Ishikawa (cell line): ENCODE results near the gene HMCN1.

Experiments used
- CEBPB ChIP-seq: IDR thresholded peaks from 2 replicates; pipeline ENCODE4 v1.6.1; 2012
- CREB1 ChIP-seq: IDR thresholded peaks from 2 replicates; pipeline ENCODE4 v1.6.1; 2012; ENCODE audit warnings: low read depth
- EGR1 ChIP-seq: IDR thresholded peaks from 2 replicates; pipeline ENCODE4 v1.6.1; 2012
- EP300 ChIP-seq: IDR thresholded peaks from 2 replicates; pipeline ENCODE4 v1.6.1; 2012; ENCODE audit warnings: borderline replicate concordance
- FOXM1 ChIP-seq: IDR thresholded peaks from 2 replicates; pipeline ENCODE4 v1.6.1; 2012; ENCODE audit warnings: low read depth, borderline replicate concordance
- NFIC ChIP-seq: IDR thresholded peaks from 2 replicates; pipeline ENCODE4 v1.6.1; 2012
- RAD21 ChIP-seq: IDR thresholded peaks from 2 replicates; pipeline ENCODE4 v1.6.1; 2012; ENCODE audit warnings: low read depth
- REST ChIP-seq: IDR thresholded peaks from 2 replicates; pipeline ENCODE4 v1.6.1; 2012; ENCODE audit warnings: low read depth, mild to moderate bottlenecking
- TAF1 ChIP-seq: IDR thresholded peaks from 2 replicates; pipeline ENCODE4 v1.6.1; 2012; ENCODE audit warnings: low read depth, mild to moderate bottlenecking
- TCF12 ChIP-seq: IDR thresholded peaks from 2 replicates; pipeline ENCODE4 v1.6.1; 2012; ENCODE audit warnings: low read depth
- TEAD4 ChIP-seq: IDR thresholded peaks from 2 replicates; pipeline ENCODE4 v1.6.1; 2012
- YY1 ChIP-seq: IDR thresholded peaks from 2 replicates; pipeline ENCODE4 v1.6.1; 2012; ENCODE audit warnings: low read depth
- ZBTB7A ChIP-seq: IDR thresholded peaks from 2 replicates; pipeline ENCODE4 v1.6.1; 2012; ENCODE audit warnings: low read depth
- TF ChIP-seq, protein P1 (sequence below): IDR thresholded peaks from 2 replicates; pipeline ENCODE4 v1.6.1; 2012
- TF ChIP-seq, protein P2 (sequence below): IDR thresholded peaks from 2 replicates; pipeline ENCODE4 v1.6.1; 2012

The HMCN1 gene

DNA sequence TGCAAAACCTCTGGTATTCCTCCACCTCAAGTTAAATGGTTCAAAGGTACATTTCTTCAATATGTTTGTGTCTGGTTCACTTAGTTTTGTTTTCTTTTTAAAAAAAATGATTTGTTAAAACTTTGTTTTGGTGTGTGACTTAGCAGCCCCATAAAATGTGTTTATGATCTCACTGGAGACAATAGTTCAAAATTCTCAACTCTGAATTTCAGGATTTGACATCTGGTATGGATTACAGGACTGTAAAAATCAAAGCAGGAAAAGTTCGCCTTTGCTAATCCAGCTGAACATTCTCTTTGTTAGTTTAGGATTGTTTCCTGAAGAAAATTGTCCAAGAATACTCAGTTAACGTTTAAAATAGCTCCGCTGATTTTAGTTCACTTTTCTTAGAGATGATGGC, 231.7 kb downstream of the HMCN1 start:
- TF ChIP-seq ZBTB7A (no peak), TAF1 (no peak), EGR1 (no peak), CREB1 (no peak), FOXM1 (no peak), TEAD4 (no peak), REST (no peak), EP300 (no peak), NFIC (no peak), CEBPB (no peak), TCF12 (no peak), YY1 (no peak)
- TF ChIP-seq, protein P1, sequence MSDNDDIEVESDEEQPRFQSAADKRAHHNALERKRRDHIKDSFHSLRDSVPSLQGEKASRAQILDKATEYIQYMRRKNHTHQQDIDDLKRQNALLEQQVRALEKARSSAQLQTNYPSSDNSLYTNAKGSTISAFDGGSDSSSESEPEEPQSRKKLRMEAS = no peak
- TF ChIP-seq, protein P2, sequence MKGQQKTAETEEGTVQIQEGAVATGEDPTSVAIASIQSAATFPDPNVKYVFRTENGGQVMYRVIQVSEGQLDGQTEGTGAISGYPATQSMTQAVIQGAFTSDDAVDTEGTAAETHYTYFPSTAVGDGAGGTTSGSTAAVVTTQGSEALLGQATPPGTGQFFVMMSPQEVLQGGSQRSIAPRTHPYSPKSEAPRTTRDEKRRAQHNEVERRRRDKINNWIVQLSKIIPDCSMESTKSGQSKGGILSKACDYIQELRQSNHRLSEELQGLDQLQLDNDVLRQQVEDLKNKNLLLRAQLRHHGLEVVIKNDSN = no peak

- no peak for TF ChIP-seq EGR1
- TF ChIP-seq RAD21 = no peak
- TF ChIP-seq, protein P1 = no peak
- TF ChIP-seq FOXM1 = no peak
- no peak for TF ChIP-seq TAF1
- TF ChIP-seq CEBPB = no peak
- TF ChIP-seq TEAD4 = no peak
- no peak for TF ChIP-seq CREB1
- TF ChIP-seq ZBTB7A = no peak
- no peak for TF ChIP-seq EP300
- TF ChIP-seq REST = no peak
- no peak for TF ChIP-seq NFIC
- TF ChIP-seq, protein P2 = no peak
- no peak for TF ChIP-seq YY1
- no peak for TF ChIP-seq TCF12
Measured at GRCh38 chr1:185966471-185966870, 232.3 kb downstream of the HMCN1 start.

DNA sequence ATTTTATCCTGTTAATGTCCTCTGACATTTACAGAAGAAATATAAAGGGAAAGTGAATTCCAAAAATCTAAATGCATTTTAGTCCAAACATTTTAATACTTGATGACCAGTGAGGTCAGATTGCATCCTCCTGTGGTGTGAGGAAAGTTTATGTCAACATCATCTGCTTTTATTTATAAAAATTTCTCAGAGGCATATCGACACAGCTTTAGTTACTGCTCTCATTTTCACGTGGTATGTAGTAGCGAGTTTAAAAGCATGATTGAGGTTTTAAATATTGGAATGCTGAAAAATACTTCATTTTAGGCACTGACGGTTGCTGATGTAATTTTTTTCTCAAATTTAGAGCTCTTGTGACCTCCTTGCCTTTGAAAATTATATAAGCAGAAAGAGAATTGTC, 234.8 kb downstream of the HMCN1 start:
- TF ChIP-seq ZBTB7A = no peak
- TF ChIP-seq YY1 = no peak
- TF ChIP-seq, protein P2 = no peak
- TF ChIP-seq TAF1 = no peak
- TF ChIP-seq FOXM1 = no peak
- TF ChIP-seq RAD21 = no peak
- TF ChIP-seq TEAD4 = no peak
- TF ChIP-seq, protein P1 = no peak
- no peak for TF ChIP-seq TCF12

DNA sequence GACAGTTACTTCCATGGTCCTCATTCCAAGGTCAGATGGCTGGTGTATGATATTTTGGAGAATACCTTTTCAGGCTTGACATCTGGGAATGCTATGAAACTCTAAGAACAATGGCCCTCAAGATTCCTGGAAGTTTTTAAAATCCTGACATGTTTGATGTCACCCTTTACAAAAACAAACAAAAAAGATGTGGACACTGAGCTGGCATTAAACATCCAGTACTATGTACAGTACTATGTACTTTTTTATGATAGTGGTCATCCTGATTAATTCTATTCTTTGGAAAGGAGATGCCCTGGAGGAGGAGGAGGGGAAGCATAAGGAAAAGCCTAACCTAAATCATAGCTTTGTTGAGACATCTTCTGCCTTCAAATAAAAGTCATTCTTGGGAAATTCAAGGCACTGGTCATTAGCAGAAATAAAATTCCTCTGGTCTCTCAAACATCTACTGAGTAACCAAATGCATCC, 235.4 kb downstream of the HMCN1 start:
- TF ChIP-seq YY1 (no peak), NFIC (no peak), FOXM1 (no peak), EP300 (no peak), EGR1 (no peak), CREB1 (no peak), CEBPB (no peak), TAF1 (no peak)
- TF ChIP-seq, protein P1 = no peak
- TF ChIP-seq, protein P2 = no peak

DNA sequence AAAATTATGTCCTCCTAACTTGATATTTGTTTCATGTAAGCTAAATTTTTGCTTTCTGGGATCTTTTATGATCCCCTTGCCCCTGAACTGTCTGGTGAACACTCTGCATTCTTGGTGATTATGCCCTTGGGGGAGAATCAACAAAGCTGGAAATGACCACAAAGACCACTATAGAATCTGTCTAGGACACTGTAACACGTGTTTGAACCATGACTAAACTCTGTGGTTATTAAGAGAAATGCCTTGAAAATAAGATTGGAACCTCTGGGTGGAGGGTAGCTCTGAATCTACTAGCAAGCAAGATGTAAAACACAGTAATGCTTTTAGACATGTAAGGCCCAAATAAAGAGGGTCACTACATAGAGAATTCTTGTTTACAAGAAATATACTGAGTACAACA, 237.5 kb downstream of the HMCN1 start:
- TF ChIP-seq, protein P1 = no peak
- TF ChIP-seq REST = no peak
- TF ChIP-seq RAD21 = no peak
- TF ChIP-seq NFIC = no peak
- TF ChIP-seq YY1 = no peak
- TF ChIP-seq, protein P2 = no peak
- TF ChIP-seq TCF12 = no peak
- no peak for TF ChIP-seq ZBTB7A
- TF ChIP-seq EGR1 = no peak
- no peak for TF ChIP-seq TEAD4
- no peak for TF ChIP-seq FOXM1
